HepG2 (cell line): ENCODE results near the gene OPRL1. TPM values are rescaled to one million over a fixed set of nuclear protein-coding genes. Genes with fewer than 3 reads are reported as not detected.

ENCODE experiments used
- ATAC-seq: fragments of 200-7000 bp; cut with Tn5 transposase; 3 replicates; pipeline ENCODE4 v1.9.1; 2020; ENCODE audit warnings: mild to moderate bottlenecking, moderate library complexity
- BruUV-seq: library from RNA; stranded (reverse); fragments of 400-500 nt; replicated peaks from 2 replicates; lab custom pipeline; 2021; lab: Mats Ljungman, UMichigan
- CTCF ChIA-PET: fragments of 300-600 bp; formaldehyde crosslinking; extraction: SDS; loops from one replicate; lab custom pipeline; 2021; ENCODE audit warnings: low total read pairs, inconsistent platforms, low intra/inter-chr PET ratio; lab: Yijun Ruan, JAX
- POLR2A ChIA-PET: fragments of 350-600 bp; sonication (Branson Sonifier 250); formaldehyde crosslinking; loops from one replicate; lab custom pipeline; 2020; ENCODE audit warnings: antibody characterized with exemption, inconsistent platforms; lab: Yijun Ruan, JAX
- DNase-seq: peaks from one replicate; pipeline ENCODE4 v3.0.0-alpha.2; 2015; ENCODE audit warnings: low spot score
- FAIRE-seq: peaks from 3 replicates; lab custom pipeline; 2011; peaks lifted over from hg19 to GRCh38; lab: Jason Lieb, UNC
- H2AFZ ChIP-seq: one replicate; pipeline ENCODE4 v1.6.1; 2011; ENCODE audit warnings: low read length, inconsistent platforms
- H3K27ac ChIP-seq: fragments of 300-600 bp; 3 replicates; pipeline ENCODE4 v1.8.0; 2011; ENCODE audit warnings: mixed run types, mild to moderate bottlenecking, mixed read lengths, low read length, inconsistent platforms; ENCODE audit not compliant: insufficient read depth; ENCODE audit errors: extremely low read length
- H3K27me3 ChIP-seq, 2 experiments: fragments of 200-600 bp in 1 of 2; 2 replicates in 1 of 2; 3 replicates in 1 of 2; pipeline versions ENCODE4 v1.6.0 to v1.8.0; 2011; ENCODE audit warnings: low read length in 2 of 2, mild to moderate bottlenecking in 2 of 2, moderate library complexity in 2 of 2, inconsistent platforms in 1 of 2; ENCODE audit not compliant: insufficient read depth in 2 of 2, control insufficient read depth in 1 of 2
- H3K36me3 ChIP-seq, 2 experiments: fragments of 200-600 bp in 1 of 2; replicated peaks in 1 of 2; 2 replicates in 1 of 2; 3 replicates in 1 of 2; pipeline versions ENCODE4 v1.5.1 to v1.8.0; 2011; ENCODE audit warnings: low read length in 2 of 2, inconsistent platforms in 1 of 2; ENCODE audit not compliant: insufficient read depth in 2 of 2, control insufficient read depth in 1 of 2
- H3K4me1 ChIP-seq: 2 replicates; pipeline ENCODE4 v1.5.1; 2012; ENCODE audit warnings: low read length, inconsistent platforms; ENCODE audit not compliant: insufficient read depth
- H3K4me2 ChIP-seq: 2 replicates; pipeline ENCODE4 v1.6.0; 2011; ENCODE audit warnings: low read depth, low read length, inconsistent platforms
- H3K4me3 ChIP-seq, 3 experiments: fragments of 200-600 bp in 1 of 3; sonication (generic), shearing (Covaris generic) in 1 of 3; replicated peaks in 1 of 3; 2 replicates each; pipeline ENCODE4 v1.5.1; 2011 to 2016; ENCODE audit warnings: low read length in 3 of 3, inconsistent platforms in 2 of 3, low read depth in 2 of 3, mild to moderate bottlenecking in 2 of 3, control low read depth in 1 of 3, mixed read lengths in 1 of 3; ENCODE audit not compliant: insufficient read depth in 1 of 3
- H3K79me2 ChIP-seq: one replicate; pipeline ENCODE4 v1.6.1; 2011; ENCODE audit warnings: low read length, inconsistent platforms; ENCODE audit not compliant: insufficient read depth
- H3K9ac ChIP-seq: 2 replicates; pipeline ENCODE4 v1.6.0; 2011; ENCODE audit warnings: mild to moderate bottlenecking, low read depth, low read length, inconsistent platforms; ENCODE audit not compliant: insufficient read depth
- H3K9me3 ChIP-seq: 2 replicates; pipeline ENCODE4 v1.5.1; 2012; ENCODE audit warnings: mild to moderate bottlenecking, low read length
- H4K20me1 ChIP-seq: 2 replicates; pipeline ENCODE4 v1.6.0; 2011; ENCODE audit warnings: inconsistent platforms, mild to moderate bottlenecking, low read length, moderate library complexity; ENCODE audit not compliant: insufficient read depth
- ADNP ChIP-seq: sonication (generic); formaldehyde crosslinking; IDR thresholded peaks from 2 replicates; pipeline ENCODE4 v1.4.0; 2020; ENCODE audit warnings: missing genetic modification reagents
- CTCF ChIP-seq: sonication (generic); formaldehyde crosslinking; IDR thresholded peaks from 2 replicates; pipeline ENCODE4 v1.5.0; 2020; ENCODE audit warnings: mild to moderate bottlenecking, missing genetic modification reagents, moderate library complexity
- NCOA1 ChIP-seq: sonication (generic); formaldehyde crosslinking; IDR thresholded peaks from 2 replicates; pipeline ENCODE4 v1.9.0; 2021; ENCODE audit warnings: missing genetic modification reagents
- PBX3 ChIP-seq: sonication (generic); formaldehyde crosslinking; IDR thresholded peaks from 2 replicates; pipeline ENCODE4 v1.8.1; 2023; ENCODE audit warnings: missing genetic modification reagents, inconsistent platforms, borderline replicate concordance
- ZFP91 ChIP-seq: sonication (generic); formaldehyde crosslinking; IDR thresholded peaks from 2 replicates; pipeline ENCODE4 v1.9.0; 2022; ENCODE audit warnings: missing genetic modification reagents, mild to moderate bottlenecking, borderline replicate concordance
- ZNF260 ChIP-seq: sonication (generic); formaldehyde crosslinking; IDR thresholded peaks from 2 replicates; pipeline ENCODE4 v1.4.0; 2020; ENCODE audit warnings: missing genetic modification reagents, low read depth, mild to moderate bottlenecking, borderline replicate concordance
- ZNF296 ChIP-seq: sonication (generic); formaldehyde crosslinking; conservative IDR thresholded peaks from 2 replicates; pipeline ENCODE4 v1.5.0; 2020; ENCODE audit warnings: mild to moderate bottlenecking, missing genetic modification reagents
- ZNF333 ChIP-seq: sonication (generic); formaldehyde crosslinking; IDR thresholded peaks from 2 replicates; pipeline ENCODE4 v1.4.0; 2020; ENCODE audit warnings: mild to moderate bottlenecking, missing genetic modification reagents, borderline replicate concordance
- ZNF431 ChIP-seq: sonication (generic); formaldehyde crosslinking; IDR thresholded peaks from 2 replicates; pipeline ENCODE4 v1.9.0; 2022; ENCODE audit warnings: missing genetic modification reagents, low read depth, mild to moderate bottlenecking, borderline replicate concordance
- ZNF720 ChIP-seq: sonication (generic); formaldehyde crosslinking; IDR thresholded peaks from 2 replicates; pipeline ENCODE4 v1.4.0; 2020; ENCODE audit warnings: missing genetic modification reagents
- WGBS: methylation state at CpG from one replicate; pipeline ENCODE4 v1.1.6; 2017; ENCODE audit warnings: low lambda C conversion rate; 5-methylcytosine and 5-hydroxymethylcytosine counted together
- in situ Hi-C: cut with HindIII; loops from 2 replicates; pipeline ENCODE4 v1.10.0; 2017; ENCODE audit warnings: low pct_unique_long_range_greater_than_20kb; ENCODE audit not compliant: extremely low pct_ligation_motif_present
- intact Hi-C: fragments of 100-400 bp; cut with micrococcal nuclease; formaldehyde crosslinking; loops from one replicate; pipeline ENCODE4 v1.10.0; 2022; ENCODE audit not compliant: unreplicated experiment
- polyA plus RNA-seq, 8 experiments: library from polyadenylated mRNA; depleted of rRNA in 3 of 8; stranded (reverse) in 7 of 8; unstranded in 1 of 8; fragments of >200 nt; fragmentation: Illumina TruSeq in 4 of 8; extraction: Trizol in 4 of 8; gene quantifications; 2 replicates each; pipeline versions ENCODE4 v1.2.1 to v1.2.3, GENCODE V29; 2011 to 2016; ENCODE audit warnings: low read depth in 4 of 8, missing spikeins in 1 of 8, mixed read lengths in 1 of 8; ENCODE audit not compliant: insufficient read depth in 1 of 8
- total RNA-seq, 5 experiments: library from RNA; depleted of rRNA; stranded (reverse); fragments of >200 nt; fragmentation: Illumina TruSeq; extraction: Trizol; gene quantifications; 2 replicates each; pipeline ENCODE4 v1.2.3, GENCODE V29; 2016; ENCODE audit warnings: low read depth in 1 of 5
- TF ChIP-seq, protein P1 (sequence below): sonication (generic); formaldehyde crosslinking; IDR thresholded peaks from 2 replicates; pipeline ENCODE4 v1.4.0; 2020; ENCODE audit warnings: mild to moderate bottlenecking, missing genetic modification reagents

The OPRL1 gene
- total and polyA plus RNA-seq, 2 of the 13 experiments (the other 11 are each of a cell fraction or from before 2014, with no cell fraction given), result 0.35 to 0.71 TPM

DNA sequence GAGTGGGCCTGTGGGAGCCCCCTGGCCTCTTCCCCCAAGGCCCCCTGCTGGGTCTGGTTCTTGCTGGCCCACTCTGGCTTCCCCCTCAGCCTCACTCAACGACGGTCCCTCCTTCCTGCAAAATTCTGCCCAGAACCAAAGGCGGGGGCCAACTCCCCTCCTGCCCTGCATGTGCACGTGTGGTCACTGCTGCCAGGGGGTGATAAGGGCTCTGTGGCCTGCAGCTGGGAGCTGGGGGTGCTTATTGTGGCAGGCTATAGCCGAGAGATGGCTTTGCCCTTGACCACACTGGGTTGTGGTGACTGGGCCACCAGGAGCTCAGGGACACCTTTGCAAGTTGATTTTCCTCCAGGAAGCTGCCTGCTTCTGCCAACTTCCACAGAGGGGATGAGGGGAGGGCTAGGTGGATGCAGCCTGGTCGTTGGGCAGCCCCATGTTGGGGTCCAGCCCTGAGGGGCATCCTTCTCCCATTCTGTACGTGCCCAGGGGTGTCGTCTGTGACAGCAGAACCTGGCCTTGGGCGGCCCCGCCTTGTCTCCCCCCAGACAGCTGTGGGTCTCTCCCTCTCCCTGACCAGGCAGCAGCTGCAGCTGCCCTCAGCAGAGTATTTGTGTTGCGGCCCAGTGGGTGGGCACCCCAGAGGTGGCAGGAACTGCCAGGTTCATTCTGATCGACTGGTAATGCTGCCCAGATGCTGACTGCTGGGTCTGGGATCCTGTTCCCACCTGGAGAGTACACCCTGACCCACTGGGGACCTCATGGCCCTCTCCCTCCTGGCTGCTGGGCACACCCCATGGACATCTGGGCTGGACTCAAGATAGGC lies 11.3 kb upstream of the OPRL1 start:
- H2AFZ ChIP-seq, result no peak overlapping the region
- in situ Hi-C loops, result no loop called here
- no peak overlapping the region for H3K4me3 ChIP-seq
- no peaks in the 10 kb centered on the region for H3K9me3 ChIP-seq
- 32% methylated on average over 10 of the region's 12 CpGs for WGBS
- intact Hi-C loops, result loop anchor here (2.0 kb wide), 1 partner anchor 14 kb away; no protein-coding TSS in a partner anchor
- ATAC-seq (no peak), DNase-seq (no peak), FAIRE-seq (no peak)
- ChIA-PET CTCF (interaction anchor here (1.3 to 1.6 kb wide), 3 partner anchors 14 to 531 kb away, joined by 3 to 13 read pairs (median 4); partner anchors contain the start of gene PTK6), POLR2A (interaction anchor here (1.0 to 1.9 kb wide), 2 partner anchors 14 to 18 kb away, joined by 3 to 8 read pairs; no protein-coding TSS in a partner anchor)
- H3K9ac ChIP-seq, result no peak overlapping the region
- H3K4me2 ChIP-seq, result no peak overlapping the region
- BruUV-seq, result no TSS peak
- H3K4me1 ChIP-seq, result peaks cover 47% of the 10 kb centered on the region
- H4K20me1 ChIP-seq, result peaks cover 3% of the 10 kb centered on the region; the same call in 1 of the 2 replicates
- H3K27ac ChIP-seq, result no peak overlapping the region
- H3K27me3 ChIP-seq, result peaks cover 3 to 11% of the 10 kb centered on the region in 2 experiments; a peak in 2 of 5 replicates
- no peaks in the 10 kb centered on the region for H3K79me2 ChIP-seq
- no peaks in the 10 kb centered on the region for H3K36me3 ChIP-seq
- TF ChIP-seq ZNF720 (no peak), PBX3 (no peak), ZNF333 (CRISPR knock-in tag) (0 out of 2 replicates have a peak, but pooled peaks have one; percentile 7), ZNF431 (CRISPR knock-in tag) (0 out of 2 replicates have a peak, but pooled peaks have one; percentile 53), ZNF296 (peak; percentile 68; the same call in 1 of the 2 replicates), ZNF260 (CRISPR knock-in tag) (no peak), ADNP (CRISPR knock-in tag) (no peak), ZFP91 (CRISPR knock-in tag) (no peak), NCOA1 (CRISPR knock-in tag) (no peak), CTCF (CRISPR knock-in tag) (peak; percentile 2; the same call in 1 of the 2 replicates)
- TF ChIP-seq, protein P1, sequence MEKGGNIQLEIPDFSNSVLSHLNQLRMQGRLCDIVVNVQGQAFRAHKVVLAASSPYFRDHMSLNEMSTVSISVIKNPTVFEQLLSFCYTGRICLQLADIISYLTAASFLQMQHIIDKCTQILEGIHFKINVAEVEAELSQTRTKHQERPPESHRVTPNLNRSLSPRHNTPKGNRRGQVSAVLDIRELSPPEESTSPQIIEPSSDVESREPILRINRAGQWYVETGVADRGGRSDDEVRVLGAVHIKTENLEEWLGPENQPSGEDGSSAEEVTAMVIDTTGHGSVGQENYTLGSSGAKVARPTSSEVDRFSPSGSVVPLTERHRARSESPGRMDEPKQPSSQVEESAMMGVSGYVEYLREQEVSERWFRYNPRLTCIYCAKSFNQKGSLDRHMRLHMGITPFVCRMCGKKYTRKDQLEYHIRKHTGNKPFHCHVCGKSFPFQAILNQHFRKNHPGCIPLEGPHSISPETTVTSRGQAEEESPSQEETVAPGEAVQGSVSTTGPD, result no peak
